Mesothelial cell of epicardium (in vitro differentiated cells): ENCODE measurements around the gene LBH. TPM values are rescaled to one million over a fixed set of nuclear protein-coding genes. Genes with fewer than 3 reads are reported as not detected.

Experiments
- DNase-seq, 2 experiments: peaks; one replicate each; pipeline ENCODE4 v3.0.0; 2021; ENCODE audit warnings: low spot score in 2 of 2; ENCODE audit not compliant: unreplicated experiment in 2 of 2
- H3K27ac Mint-ChIP-seq: 2 replicates; pipeline ENCODE4 v1.8.0; 2021; ENCODE audit warnings: mixed read lengths
- H3K27me3 Mint-ChIP-seq: 2 replicates; pipeline ENCODE4 v1.8.0; 2021; ENCODE audit warnings: low read depth, mixed read lengths
- H3K36me3 Mint-ChIP-seq: 2 replicates; pipeline ENCODE4 v1.8.0; 2021; ENCODE audit warnings: mixed read lengths
- H3K4me1 Mint-ChIP-seq: 2 replicates; pipeline ENCODE4 v1.8.0; 2021; ENCODE audit warnings: mixed read lengths
- H3K4me3 Mint-ChIP-seq: 2 replicates; pipeline ENCODE4 v1.8.0; 2021; ENCODE audit warnings: mild to moderate bottlenecking, moderate library complexity, mixed read lengths
- H3K9me3 Mint-ChIP-seq: 2 replicates; pipeline ENCODE4 v1.8.0; 2021; ENCODE audit warnings: mixed read lengths
- CTCF ChIP-seq: fragments of 200-600 bp; sonication (generic); IDR thresholded peaks from one replicate; pipeline ENCODE4 v1.5.0; 2021; ENCODE audit warnings: antibody characterized with exemption; ENCODE audit not compliant: unreplicated experiment
- total RNA-seq: library from RNA; stranded (reverse); gene quantifications from 3 replicates; pipeline ENCODE4 v1.2.1, GENCODE V29; 2021

The LBH gene
- total RNA-seq, 1 donor from 2014 or later = 44.5 TPM

- no peaks in the 10 kb centered on the region for H3K9me3 Mint-ChIP-seq
- no peak overlapping the region for H3K4me3 Mint-ChIP-seq
- H3K27ac Mint-ChIP-seq = no peak overlapping the region
- TF ChIP-seq CTCF = no peak
- no peaks in the 10 kb centered on the region for H3K27me3 Mint-ChIP-seq
- H3K36me3 Mint-ChIP-seq = no peaks in the 10 kb centered on the region
- peaks cover 22% of the 10 kb centered on the region for H3K4me1 Mint-ChIP-seq
- DNase-seq = no peak
Observed at GRCh38 chr2:30275256-30275655, 43.9 kb downstream of the LBH start.

GRCh38 chr2:30276455-30276911, 45.1 kb downstream of the LBH start:
- no peak for DNase-seq
- Mint-ChIP-seq H3K9me3 (no peaks in the 10 kb centered on the region), H3K36me3 (no peaks in the 10 kb centered on the region), H3K4me1 (peaks cover 32% of the 10 kb centered on the region), H3K27me3 (no peaks in the 10 kb centered on the region), H3K27ac (no peak overlapping the region), H3K4me3 (no peak overlapping the region)
- TF ChIP-seq CTCF = no peak

- Mint-ChIP-seq H3K27me3 (no peaks in the 10 kb centered on the region), H3K27ac (no peak overlapping the region)
Observed at GRCh38 chr2:30277582-30277981, 46.2 kb downstream of the LBH start.

GRCh38 chr2:30278419-30278818, 47.1 kb downstream of the LBH start:
- H3K27ac Mint-ChIP-seq = no peak overlapping the region
- no peaks in the 10 kb centered on the region for H3K36me3 Mint-ChIP-seq
- TF ChIP-seq CTCF = no peak
- H3K9me3 Mint-ChIP-seq = no peaks in the 10 kb centered on the region
- H3K27me3 Mint-ChIP-seq = no peaks in the 10 kb centered on the region
- DNase-seq = no peak
- no peak overlapping the region for H3K4me3 Mint-ChIP-seq
- H3K4me1 Mint-ChIP-seq = peaks cover 26% of the 10 kb centered on the region

More at GRCh38 chr2:30277582-30277981, 46.2 kb downstream of the LBH start:
- TF ChIP-seq CTCF = no peak
- no peak for DNase-seq
- Mint-ChIP-seq H3K4me1 (peaks cover 32% of the 10 kb centered on the region), H3K36me3 (no peaks in the 10 kb centered on the region), H3K4me3 (no peak overlapping the region), H3K9me3 (no peaks in the 10 kb centered on the region)

- H3K9me3 Mint-ChIP-seq = no peaks in the 10 kb centered on the region
- no peak for TF ChIP-seq CTCF
- no peak for DNase-seq
- H3K4me3 Mint-ChIP-seq = no peak overlapping the region
- H3K4me1 Mint-ChIP-seq = peaks cover 10% of the 10 kb centered on the region
- H3K27me3 Mint-ChIP-seq = no peaks in the 10 kb centered on the region
- H3K27ac Mint-ChIP-seq = peak overlapping the region; percentile 58
- H3K36me3 Mint-ChIP-seq = no peaks in the 10 kb centered on the region
Observed at GRCh38 chr2:30280596-30281434, 49.5 kb downstream of the LBH start.
